Measurements from ENCODE around the gene PRTFDC1.
"Not testable (repeated sequence)": the region's sequence is repeated elsewhere in the genome, so short reads cannot be mapped to it uniquely, and the experiment has no call there.

The PRTFDC1 gene, protein sequence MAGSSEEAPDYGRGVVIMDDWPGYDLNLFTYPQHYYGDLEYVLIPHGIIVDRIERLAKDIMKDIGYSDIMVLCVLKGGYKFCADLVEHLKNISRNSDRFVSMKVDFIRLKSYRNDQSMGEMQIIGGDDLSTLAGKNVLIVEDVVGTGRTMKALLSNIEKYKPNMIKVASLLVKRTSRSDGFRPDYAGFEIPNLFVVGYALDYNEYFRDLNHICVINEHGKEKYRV

GRCh38 chr10:24952143-24952706 lies at the start of gene PRTFDC1:
Gene PRTFDC1 (minus strand): TSS chr10:24952606. CDS start chr10:24952575, 31 bp downstream.
- DNase-seq: no peak

DNA sequence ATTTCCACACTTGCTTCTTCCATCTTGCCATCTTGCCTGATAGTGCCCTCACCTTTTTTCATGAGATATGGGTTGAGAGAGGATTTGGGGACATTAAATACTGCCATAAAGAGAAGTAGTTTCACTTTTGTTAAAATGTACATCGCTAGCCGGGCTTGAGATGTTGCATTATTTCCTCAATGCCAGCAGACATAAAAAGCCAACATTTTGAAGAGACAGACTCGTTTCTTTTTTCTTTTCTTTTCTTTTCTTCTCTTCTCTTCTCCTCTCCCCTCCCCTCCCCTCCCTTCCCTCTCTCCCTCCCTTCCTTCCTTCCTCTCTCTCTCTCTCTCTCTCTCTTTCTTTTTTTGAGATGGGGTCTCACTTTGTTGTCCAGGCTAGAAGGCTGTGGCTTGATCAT lies 45.6 kb upstream of the PRTFDC1 start:
- no peak for DNase-seq

- no peak for DNase-seq
Measured at GRCh38 chr10:24995072-24995471, 42.7 kb upstream of the PRTFDC1 start.

GRCh38 chr10:24993237-24993958 lies 41.0 kb upstream of the PRTFDC1 start:
- no peak for DNase-seq

DNA sequence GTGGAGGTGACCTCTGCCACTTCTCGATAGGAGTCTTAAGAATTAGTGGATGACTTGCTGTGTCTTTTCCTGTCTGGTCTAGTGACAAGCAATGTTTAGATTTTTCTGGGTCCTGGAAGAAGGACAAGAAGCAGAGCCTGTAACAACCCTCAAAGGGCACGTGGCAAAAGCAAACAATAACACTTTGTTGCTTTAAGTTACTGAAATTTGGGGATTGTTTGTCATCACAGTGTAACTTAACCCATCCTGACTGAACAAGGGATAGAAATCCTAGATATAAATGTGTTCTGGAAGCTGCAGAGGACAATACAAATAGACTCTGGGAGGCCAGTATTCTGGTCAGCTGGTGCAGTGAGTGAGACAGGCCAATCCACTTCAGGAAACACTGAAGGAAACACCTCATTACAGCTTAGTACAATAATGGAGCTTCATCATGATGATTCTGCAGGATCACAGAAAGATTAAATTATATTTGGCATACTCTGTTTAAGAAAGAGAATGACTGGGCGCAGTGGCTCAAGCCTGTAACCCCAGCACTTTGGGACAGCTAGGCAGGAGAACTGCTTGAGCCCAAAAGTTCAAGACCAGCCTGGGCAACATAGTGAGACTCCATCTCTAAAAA lies 40.2 kb upstream of the PRTFDC1 start:
- no peak for DNase-seq

GRCh38 chr10:24991298-24991697 lies 38.9 kb upstream of the PRTFDC1 start:
- DNase-seq: no peak

DNA sequence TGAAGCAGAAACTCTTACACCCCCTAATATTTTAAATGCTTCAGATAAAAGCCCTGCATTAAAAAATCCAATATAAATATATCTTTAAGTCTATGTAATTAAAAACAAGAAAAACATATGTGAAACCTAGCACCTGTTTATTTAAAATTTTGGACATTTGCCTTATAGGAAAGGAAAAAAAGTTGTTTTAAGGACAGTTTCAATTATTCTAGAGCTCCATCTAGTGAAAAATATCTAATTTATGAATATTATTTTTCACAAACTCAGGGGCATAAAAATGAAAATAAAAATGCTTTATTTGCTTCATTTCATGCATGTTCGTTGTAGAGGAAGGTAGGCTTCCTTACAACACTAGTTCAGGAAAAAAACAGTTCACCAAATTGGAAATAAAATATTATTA lies 37.5 kb upstream of the PRTFDC1 start:
- no peak for DNase-seq

GRCh38 chr10:24988831-24989640 lies 36.6 kb upstream of the PRTFDC1 start:
- no peak for DNase-seq

GRCh38 chr10:24984906-24985305 lies 32.5 kb upstream of the PRTFDC1 start:
- DNase-seq: no peak

GRCh38 chr10:24983946-24984345 lies 31.5 kb upstream of the PRTFDC1 start:
- DNase-seq: no peak

DNA sequence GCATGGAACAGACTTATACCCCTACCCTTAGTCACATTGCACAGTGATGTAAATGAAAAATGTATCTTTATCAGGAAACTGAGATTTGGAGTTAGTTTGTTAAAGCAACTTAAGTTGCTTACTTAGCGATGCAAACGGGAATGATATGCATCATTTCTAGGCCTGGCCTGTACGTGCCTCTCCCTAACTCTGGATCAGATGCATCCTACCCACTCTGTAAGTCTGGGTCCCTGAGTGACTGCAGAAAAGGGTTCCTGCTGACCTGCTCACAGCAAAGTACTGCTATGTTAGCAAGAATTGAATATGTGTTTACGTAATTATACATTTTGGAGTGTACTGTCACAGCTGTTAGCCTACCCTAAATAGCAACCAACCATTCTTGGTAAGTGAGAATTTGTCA lies 30.7 kb upstream of the PRTFDC1 start:
- no peak for DNase-seq

GRCh38 chr10:24982319-24983112 lies 30.1 kb upstream of the PRTFDC1 start:
- no peak for DNase-seq

DNA sequence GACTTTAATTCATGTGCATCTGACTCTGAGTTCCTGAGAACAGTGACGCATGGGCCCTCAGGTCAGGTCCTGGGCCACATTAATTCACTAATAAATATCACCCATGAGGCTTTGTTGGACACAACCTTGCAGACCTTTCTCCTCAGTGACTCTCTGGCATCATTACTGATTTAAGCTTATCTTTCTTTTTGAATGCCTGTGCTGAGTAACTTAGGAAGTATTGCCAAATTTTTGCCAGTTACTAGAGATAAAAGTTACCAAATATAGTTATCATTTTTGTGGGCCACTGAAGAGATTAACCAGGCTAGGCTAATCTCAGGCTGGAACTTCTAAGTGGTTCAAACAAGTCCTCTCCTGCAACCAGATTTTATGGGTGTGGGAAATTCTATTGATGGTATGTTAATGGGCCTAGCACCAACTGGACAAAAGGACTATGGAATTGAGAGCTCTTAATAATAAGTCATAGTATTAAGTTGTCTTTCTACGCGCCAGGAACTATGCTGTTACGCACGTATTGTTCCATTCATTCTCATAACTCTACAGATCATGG lies 28.8 kb upstream of the PRTFDC1 start:
- no peak for DNase-seq

- no peak for DNase-seq
Measured at GRCh38 chr10:24979685-24980084, 27.3 kb upstream of the PRTFDC1 start.

- DNase-seq: no peak
Measured at GRCh38 chr10:24974976-24975375, 22.6 kb upstream of the PRTFDC1 start.

GRCh38 chr10:24973163-24973562 lies 20.8 kb upstream of the PRTFDC1 start:
- DNase-seq: no peak

DNA sequence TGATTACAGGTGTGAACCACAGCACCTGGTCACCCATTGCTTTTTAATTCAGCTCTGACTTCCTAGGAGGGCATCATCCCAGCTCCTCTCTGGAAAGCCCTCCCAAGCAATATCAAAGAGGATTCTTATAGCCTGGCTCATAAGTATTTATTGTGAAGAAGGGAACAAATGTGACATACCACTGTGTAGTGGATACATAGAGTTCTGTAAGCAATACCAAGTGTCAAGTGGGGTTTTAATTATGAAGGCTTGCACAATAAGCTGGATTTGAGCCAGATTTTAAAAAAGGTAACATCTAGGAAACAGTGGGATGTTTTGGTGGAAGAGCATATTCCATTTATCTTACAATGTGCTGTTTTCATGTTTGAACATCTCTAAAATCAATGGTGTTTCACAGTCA lies 19.0 kb upstream of the PRTFDC1 start:
- no peak for DNase-seq

DNA sequence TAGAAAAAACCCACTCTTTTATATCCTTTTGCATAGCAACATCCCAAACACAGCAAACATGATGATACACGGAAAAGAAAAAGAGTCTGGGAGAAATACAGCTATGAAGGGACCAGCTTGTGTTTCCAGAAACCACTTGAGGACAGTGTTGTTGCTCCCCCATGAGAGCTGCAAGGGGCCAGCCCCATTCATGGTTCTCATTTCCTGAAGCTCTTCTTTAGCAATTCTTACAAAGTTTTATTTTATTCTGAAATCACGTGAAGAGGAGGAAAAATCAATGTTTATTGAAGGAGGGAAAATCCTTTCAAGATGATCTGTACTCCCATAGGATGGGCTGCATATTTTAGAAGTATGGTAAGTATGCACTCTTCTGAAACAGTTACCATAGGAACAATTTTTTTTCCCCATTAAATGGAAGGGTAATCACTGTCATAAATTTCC lies 17.5 kb upstream of the PRTFDC1 start:
- DNase-seq: no peak

DNA sequence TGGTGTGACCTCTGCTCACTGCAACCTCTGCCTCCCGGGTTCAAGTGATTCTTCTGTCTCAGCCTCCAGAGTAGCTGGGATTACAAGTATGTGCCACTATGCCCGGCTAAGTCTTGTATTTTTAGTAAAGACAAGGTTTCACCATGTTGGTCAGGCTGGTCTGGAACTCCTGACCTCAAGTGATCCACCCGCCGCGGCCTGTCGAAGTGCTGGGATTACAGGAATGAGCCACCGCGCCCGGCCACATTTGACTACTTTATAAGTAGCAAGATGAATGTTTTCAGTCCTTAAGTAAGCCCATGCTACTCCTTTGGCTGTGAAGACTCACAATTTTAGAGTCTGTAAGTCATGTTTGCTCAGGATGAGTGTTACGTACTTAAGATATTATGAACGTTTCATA lies 16.5 kb upstream of the PRTFDC1 start:
- DNase-seq: not testable (repeated sequence)

- DNase-seq: no peak
Measured at GRCh38 chr10:24968349-24968748, 15.9 kb upstream of the PRTFDC1 start.

DNA sequence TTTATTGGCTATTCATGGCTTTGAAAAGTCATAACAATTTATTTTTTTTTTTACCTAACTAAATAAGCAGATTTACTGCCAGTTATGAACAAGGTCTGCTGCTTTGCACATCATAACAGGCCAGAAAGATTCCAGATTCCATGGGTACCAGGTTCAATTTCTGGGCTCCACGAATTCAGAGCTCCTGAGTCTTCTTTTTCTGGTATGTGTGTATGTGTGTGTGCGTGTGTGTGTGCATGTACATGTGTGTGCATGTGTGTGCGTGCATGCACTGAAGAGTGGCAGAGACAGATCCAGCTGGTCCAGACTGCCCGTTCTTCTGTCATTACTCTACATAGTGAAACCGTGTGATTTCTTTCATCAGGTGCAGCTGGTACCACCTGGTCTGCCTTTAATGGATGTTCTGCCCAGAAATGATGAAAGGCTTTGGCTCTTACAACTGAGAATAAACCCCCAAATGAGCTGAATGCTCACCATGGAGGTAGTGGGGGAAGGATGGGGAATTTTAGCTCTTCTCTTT lies 14.6 kb upstream of the PRTFDC1 start:
- no peak for DNase-seq

DNA sequence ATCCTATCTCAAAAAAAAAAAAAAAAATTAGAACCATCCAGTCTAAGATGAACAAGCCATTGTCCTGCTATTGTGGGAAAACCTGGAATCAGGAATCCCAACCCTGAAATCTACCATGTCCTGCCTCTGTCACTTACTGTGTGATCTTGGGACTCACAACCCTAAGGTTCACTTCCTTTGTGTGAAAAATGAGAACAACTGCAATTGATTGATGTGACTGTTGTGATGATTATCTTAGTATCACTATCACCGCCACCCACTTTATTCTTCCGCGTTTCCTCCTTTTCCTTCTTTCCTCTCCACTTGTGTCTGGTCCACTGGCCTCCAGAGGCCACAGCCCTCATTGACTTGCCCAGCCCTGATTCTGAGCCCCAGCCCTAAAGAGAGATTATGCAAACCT lies 12.6 kb upstream of the PRTFDC1 start:
- no peak for DNase-seq
